Caco-2 (cell line): Measurements from ENCODE around the gene SEC31B. TPM values are rescaled to one million over a fixed set of nuclear protein-coding genes. Genes with fewer than 3 reads are reported as not detected.

Experiments
- BruUV-seq: library from RNA; stranded (reverse); fragments of 400-500 nt; replicated peaks from 2 replicates; lab custom pipeline; 2021; lab: Mats Ljungman, UMichigan
- CTCF ChIA-PET: fragments of 300-600 bp; sonication (Branson Sonifier 250); formaldehyde crosslinking; loops from one replicate; lab custom pipeline; 2022; ENCODE audit warnings: antibody characterized with exemption; lab: Charles Lee
- POLR2A ChIA-PET: fragments of 300-600 bp; sonication (Branson Sonifier 250); formaldehyde crosslinking; loops from one replicate; lab custom pipeline; 2022; ENCODE audit warnings: antibody characterized with exemption; lab: Charles Lee
- DNase-seq, 2 experiments: peaks; one replicate each; pipeline versions ENCODE4 v3.0.0 to v3.0.0-alpha.2; 2020 to 2022
- H3K27me3 ChIP-seq: replicated peaks from 2 replicates; pipeline ENCODE4 v1.6.0; 2011; ENCODE audit warnings: low read length; ENCODE audit not compliant: control insufficient read depth, insufficient read depth
- H3K36me3 ChIP-seq: 2 replicates; pipeline ENCODE4 v1.5.1; 2011; ENCODE audit warnings: low read length; ENCODE audit not compliant: control insufficient read depth, insufficient read depth
- H3K4me1 ChIP-seq: fragments of 250-450 bp; sonication (Bioruptor Pico); 2 replicates; pipeline ENCODE4 v1.5.1; 2020; ENCODE audit warnings: mild to moderate bottlenecking
- H3K4me3 ChIP-seq: 2 replicates; pipeline ENCODE4 v1.5.1; 2011; ENCODE audit warnings: low read depth, mild to moderate bottlenecking, control low read depth, low read length
- H3K9me3 ChIP-seq: fragments of 250-450 bp; sonication (Bioruptor Pico); 2 replicates; pipeline ENCODE4 v1.5.1; 2020; ENCODE audit warnings: mild to moderate bottlenecking, moderate library complexity
- H3K27ac Mint-ChIP-seq: one replicate; pipeline ENCODE4 v1.8.0; 2022; ENCODE audit warnings: mixed read lengths; ENCODE audit not compliant: unreplicated experiment
- H3K27me3 Mint-ChIP-seq: one replicate; pipeline ENCODE4 v1.8.0; 2022; ENCODE audit warnings: mixed read lengths; ENCODE audit not compliant: insufficient read depth, unreplicated experiment
- H3K36me3 Mint-ChIP-seq: one replicate; pipeline ENCODE4 v1.8.0; 2022; ENCODE audit warnings: mild to moderate bottlenecking, mixed read lengths; ENCODE audit not compliant: insufficient read depth, unreplicated experiment
- H3K4me1 Mint-ChIP-seq: one replicate; pipeline ENCODE4 v1.8.0; 2022; ENCODE audit warnings: low read depth, mixed read lengths; ENCODE audit not compliant: unreplicated experiment
- H3K4me3 Mint-ChIP-seq: one replicate; pipeline ENCODE4 v1.8.0; 2022; ENCODE audit warnings: mild to moderate bottlenecking, moderate library complexity, mixed read lengths; ENCODE audit not compliant: unreplicated experiment
- H3K9me3 Mint-ChIP-seq: one replicate; pipeline ENCODE4 v1.8.0; 2022; ENCODE audit warnings: mixed read lengths; ENCODE audit not compliant: unreplicated experiment
- intact Hi-C: fragments of 100-400 bp; cut with micrococcal nuclease; formaldehyde crosslinking; loops from one replicate; pipeline ENCODE4 v1.10.0; 2022; ENCODE audit not compliant: unreplicated experiment
- total RNA-seq: library from RNA; stranded (reverse); gene quantifications from 2 replicates; pipeline ENCODE4 v1.2.3, GENCODE V29; 2022
- TF ChIP-seq, protein P1 (sequence below), 2 experiments: fragments of 200-600 bp in 1 of 2; IDR thresholded peaks; 1 replicate in 1 of 2; 2 replicates in 1 of 2; pipeline versions ENCODE4 v1.5.1 to v1.8.0; 2011 to 2022; ENCODE audit warnings: antibody characterized with exemption in 1 of 2, control low read depth in 1 of 2, inconsistent platforms in 1 of 2, low read depth in 1 of 2, low read length in 1 of 2, mild to moderate bottlenecking in 1 of 2, moderate library complexity in 1 of 2; ENCODE audit not compliant: insufficient read depth in 1 of 2, severe bottlenecking in 1 of 2, unreplicated experiment in 1 of 2

SEC31B gene
- total RNA-seq, 1 experiment from 2014 or later, result 5.1 TPM

- no peaks in the 10 kb centered on the region for H3K36me3 ChIP-seq
- no peak for DNase-seq
- TF ChIP-seq, protein P1, sequence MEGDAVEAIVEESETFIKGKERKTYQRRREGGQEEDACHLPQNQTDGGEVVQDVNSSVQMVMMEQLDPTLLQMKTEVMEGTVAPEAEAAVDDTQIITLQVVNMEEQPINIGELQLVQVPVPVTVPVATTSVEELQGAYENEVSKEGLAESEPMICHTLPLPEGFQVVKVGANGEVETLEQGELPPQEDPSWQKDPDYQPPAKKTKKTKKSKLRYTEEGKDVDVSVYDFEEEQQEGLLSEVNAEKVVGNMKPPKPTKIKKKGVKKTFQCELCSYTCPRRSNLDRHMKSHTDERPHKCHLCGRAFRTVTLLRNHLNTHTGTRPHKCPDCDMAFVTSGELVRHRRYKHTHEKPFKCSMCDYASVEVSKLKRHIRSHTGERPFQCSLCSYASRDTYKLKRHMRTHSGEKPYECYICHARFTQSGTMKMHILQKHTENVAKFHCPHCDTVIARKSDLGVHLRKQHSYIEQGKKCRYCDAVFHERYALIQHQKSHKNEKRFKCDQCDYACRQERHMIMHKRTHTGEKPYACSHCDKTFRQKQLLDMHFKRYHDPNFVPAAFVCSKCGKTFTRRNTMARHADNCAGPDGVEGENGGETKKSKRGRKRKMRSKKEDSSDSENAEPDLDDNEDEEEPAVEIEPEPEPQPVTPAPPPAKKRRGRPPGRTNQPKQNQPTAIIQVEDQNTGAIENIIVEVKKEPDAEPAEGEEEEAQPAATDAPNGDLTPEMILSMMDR (IDR thresholded peaks at IDR 0.05; ENCODE audit: insufficient read depth in 1 of 2, low read depth in 1 of 2, low read length in 1 of 2, severe bottlenecking in 1 of 2, unreplicated experiment in 1 of 2), result no peak
- H3K9me3 Mint-ChIP-seq, result no peaks in the 10 kb centered on the region
- no peak overlapping the region for H3K27ac Mint-ChIP-seq
- intact Hi-C loops, result no loop called here
- POLR2A ChIA-PET, result no interaction called here
- H3K4me1 Mint-ChIP-seq, result no peaks in the 10 kb centered on the region
- no peaks in the 10 kb centered on the region for H3K4me1 ChIP-seq
- H3K27me3 ChIP-seq, result no peaks in the 10 kb centered on the region; the same call in 1 of the 2 replicates
- no TSS peak for BruUV-seq
- CTCF ChIA-PET, result no interaction called here
- no peak overlapping the region for H3K4me3 ChIP-seq
- H3K9me3 ChIP-seq, result no peaks in the 10 kb centered on the region
- H3K27me3 Mint-ChIP-seq, result peaks cover 3% of the 10 kb centered on the region
- H3K4me3 Mint-ChIP-seq, result no peak overlapping the region
- H3K36me3 Mint-ChIP-seq, result no peaks in the 10 kb centered on the region
Observed at GRCh38 chr10:100448951-100449350, 70.7 kb downstream of the SEC31B start.

- no peak for DNase-seq
- Mint-ChIP-seq H3K4me3 (no peak overlapping the region), H3K27ac (no peak overlapping the region), H3K9me3 (no peaks in the 10 kb centered on the region), H3K4me1 (peaks cover 9% of the 10 kb centered on the region), H3K36me3 (no peaks in the 10 kb centered on the region), H3K27me3 (peaks cover 3% of the 10 kb centered on the region)
- CTCF ChIA-PET, result interaction anchor here (0.6 to 1.3 kb wide), 4 partner anchors 34 to 88 kb away, joined by 3 to 5 read pairs (median 4); partner anchors contain the start of gene HIF1AN
- BruUV-seq, result no TSS peak
- intact Hi-C loops, result no loop called here
- H3K36me3 ChIP-seq, result no peaks in the 10 kb centered on the region
- H3K9me3 ChIP-seq, result no peaks in the 10 kb centered on the region
- H3K27me3 ChIP-seq, result no peaks in the 10 kb centered on the region; the same call in 1 of the 2 replicates
- no peak overlapping the region for H3K4me3 ChIP-seq
- no peaks in the 10 kb centered on the region for H3K4me1 ChIP-seq
- POLR2A ChIA-PET, result no interaction called here
- TF ChIP-seq, protein P1 (IDR thresholded peaks at IDR 0.05; ENCODE audit: insufficient read depth in 1 of 2, low read depth in 1 of 2, low read length in 1 of 2, severe bottlenecking in 1 of 2, unreplicated experiment in 1 of 2), result no peak
Observed at GRCh38 chr10:100447663-100448062, 72.0 kb downstream of the SEC31B start.

GRCh38 chr10:100446130-100446761 is 73.4 kb downstream of the SEC31B start:
- Histone ChIP-seq H3K9me3 (no peaks in the 10 kb centered on the region), H3K4me3 (no peak overlapping the region), H3K4me1 (no peaks in the 10 kb centered on the region), H3K27me3 (no peaks in the 10 kb centered on the region; the same call in 1 of the 2 replicates), H3K36me3 (no peaks in the 10 kb centered on the region)
- Mint-ChIP-seq H3K27me3 (no peaks in the 10 kb centered on the region), H3K9me3 (no peaks in the 10 kb centered on the region), H3K4me1 (peaks cover 13% of the 10 kb centered on the region), H3K4me3 (no peak overlapping the region), H3K27ac (no peak overlapping the region), H3K36me3 (no peaks in the 10 kb centered on the region)
- peak; percentile 37 to 46 for DNase-seq
- TF ChIP-seq, protein P1 (IDR thresholded peaks at IDR 0.05; ENCODE audit: insufficient read depth in 1 of 2, low read depth in 1 of 2, low read length in 1 of 2, severe bottlenecking in 1 of 2, unreplicated experiment in 1 of 2), result peak in 1 of 2 experiments; percentile 51
- intact Hi-C loops, result loop anchor here (1.0 kb wide), 1 partner anchor 62 kb away; no protein-coding TSS in a partner anchor
- BruUV-seq, result no TSS peak
- ChIA-PET POLR2A (no interaction called here), CTCF (interaction anchor here (1.0 to 2.1 kb wide), 6 partner anchors 22 to 432 kb away, joined by 3 to 37 read pairs (median 8); no protein-coding TSS in a partner anchor)
